ENCODE measurements around the gene BCR.

GRCh38 chr22:23236440-23237184 lies 56.3 kb downstream of the BCR start:
- TF ChIP-seq POLR2A (IDR thresholded peaks at IDR 0.05) (no peak), CTCF (IDR thresholded peaks at IDR 0.05) (no peak)
